Liver (tissue), 9 donors: ENCODE data around the gene DIP2C. TPM values are rescaled to one million over a fixed set of nuclear protein-coding genes. Genes with fewer than 3 reads are reported as not detected.

Experiments used
- DNase-seq: peaks from one replicate; pipeline ENCODE4 v3.0.0-alpha.2; 2017; ENCODE audit warnings: low spot score
- H3K27ac ChIP-seq, 2 donors: one replicate each; pipeline ENCODE4 v1.7.0; 2013; ENCODE audit warnings: inconsistent platforms in 2 of 2, low read length in 2 of 2, control low read depth in 1 of 2, low read depth in 1 of 2, mild to moderate bottlenecking in 1 of 2
- H3K27me3 ChIP-seq, 4 donors: one replicate each; pipeline versions ENCODE4 v1.6.1 to v1.7.0; 2013; ENCODE audit warnings: low read length in 3 of 4, inconsistent platforms in 1 of 4, mild to moderate bottlenecking in 1 of 4, moderate library complexity in 1 of 4; ENCODE audit not compliant: control insufficient read depth in 4 of 4, insufficient read depth in 4 of 4
- H3K36me3 ChIP-seq, 4 donors: one replicate each; pipeline versions ENCODE4 v1.6.1 to v1.7.0; 2013; ENCODE audit warnings: low read length in 3 of 4, mild to moderate bottlenecking in 3 of 4, low read depth in 1 of 4, moderate library complexity in 1 of 4; ENCODE audit not compliant: control insufficient read depth in 4 of 4, insufficient read depth in 3 of 4
- H3K4me1 ChIP-seq, 4 donors: one replicate each; pipeline versions ENCODE4 v1.6.1 to v1.7.0; 2013; ENCODE audit warnings: low read length in 3 of 4, mild to moderate bottlenecking in 3 of 4, moderate library complexity in 1 of 4; ENCODE audit not compliant: control insufficient read depth in 4 of 4, insufficient read depth in 4 of 4
- H3K4me3 ChIP-seq, 3 donors: one replicate each; pipeline versions ENCODE4 v1.6.1 to v1.7.0; 2013; ENCODE audit warnings: low read length in 3 of 3, control low read depth in 1 of 3, low read depth in 1 of 3, mild to moderate bottlenecking in 1 of 3
- H3K9ac ChIP-seq, 2 donors: one replicate each; pipeline ENCODE4 v1.7.0; 2013; ENCODE audit warnings: low read length in 2 of 2, mild to moderate bottlenecking in 2 of 2, moderate library complexity in 2 of 2, control low read depth in 1 of 2, low read depth in 1 of 2
- H3K9me3 ChIP-seq, 4 donors: one replicate each; pipeline versions ENCODE4 v1.6.1 to v1.7.0; 2013; ENCODE audit warnings: low read length in 3 of 4; ENCODE audit not compliant: control insufficient read depth in 4 of 4
- EGR1 ChIP-seq, 2 donors: IDR thresholded peaks; 2 replicates each; pipeline ENCODE4 v1.6.1; 2016 to 2018; ENCODE audit warnings: antibody characterized with exemption in 2 of 2, low read depth in 2 of 2
- FOXA1 ChIP-seq: IDR thresholded peaks from 2 replicates; pipeline ENCODE4 v1.6.1; 2016; ENCODE audit warnings: antibody characterized with exemption
- FOXA2 ChIP-seq: IDR thresholded peaks from 2 replicates; pipeline ENCODE4 v1.6.1; 2016; ENCODE audit warnings: antibody characterized with exemption
- GABPA ChIP-seq, 2 donors: IDR thresholded peaks in 1 of 2; conservative IDR thresholded peaks in 1 of 2; 2 replicates each; pipeline ENCODE4 v1.6.1; 2016; ENCODE audit warnings: antibody characterized with exemption in 2 of 2, mild to moderate bottlenecking in 1 of 2, moderate library complexity in 1 of 2
- HNF4A ChIP-seq, 2 donors: conservative IDR thresholded peaks; 2 replicates each; pipeline ENCODE4 v1.6.1; 2016; ENCODE audit warnings: antibody characterized with exemption in 2 of 2, mild to moderate bottlenecking in 2 of 2
- HNF4G ChIP-seq: IDR thresholded peaks from 2 replicates; pipeline ENCODE4 v1.6.1; 2016; ENCODE audit warnings: antibody characterized with exemption
- JUND ChIP-seq, 2 donors: IDR thresholded peaks; 2 replicates each; pipeline ENCODE4 v1.6.1; 2016; ENCODE audit warnings: antibody characterized with exemption in 2 of 2
- NR2F2 ChIP-seq: IDR thresholded peaks from 2 replicates; pipeline ENCODE4 v1.6.1; 2016; ENCODE audit warnings: antibody characterized with exemption
- RAD21 ChIP-seq, 2 donors: IDR thresholded peaks; 2 replicates each; pipeline ENCODE4 v1.6.1; 2016; ENCODE audit warnings: antibody characterized with exemption in 2 of 2, mild to moderate bottlenecking in 2 of 2
- RXRA ChIP-seq, 2 donors: IDR thresholded peaks; 2 replicates each; pipeline ENCODE4 v1.6.1; 2017 to 2018; ENCODE audit warnings: antibody characterized with exemption in 2 of 2, mild to moderate bottlenecking in 1 of 2
- TAF1 ChIP-seq: conservative IDR thresholded peaks from 2 replicates; pipeline ENCODE4 v1.6.1; 2016; ENCODE audit warnings: antibody characterized with exemption, mild to moderate bottlenecking
- YY1 ChIP-seq: IDR thresholded peaks from 2 replicates; pipeline ENCODE4 v1.6.1; 2016; ENCODE audit warnings: antibody characterized with exemption, mild to moderate bottlenecking
- WGBS: extraction: QIAGEN DNeasy Blood & Tissue Kit; methylation state at CpG from one replicate; pipeline ENCODE4 v1.1.7; 2013; 5-methylcytosine and 5-hydroxymethylcytosine counted together
- polyA plus RNA-seq, 2 donors: library from polyadenylated mRNA; stranded (reverse) in 1 of 2; unstranded in 1 of 2; fragments of 200-250 nt in 1 of 2; fragments of >200 nt in 1 of 2; fragmentation: Nextera tagmentation in 1 of 2; extraction: Ambion mirVana in 1 of 2; gene quantifications; one replicate each; pipeline versions ENCODE4 v1.2.1 to v1.2.3, GENCODE V29; 2013 to 2015
- total RNA-seq, 2 donors: library from RNA; depleted of rRNA; stranded (reverse); fragments of >200 nt; gene quantifications; one replicate each; pipeline ENCODE4 v1.2.3, GENCODE V29; 2014
- TF ChIP-seq, protein P1 (sequence below): fragments of 150-350 bp; IDR thresholded peaks from 2 replicates; pipeline ENCODE4 v1.5.1; 2017; ENCODE audit warnings: improper control_type of control experiment, low read depth, low read length; ENCODE audit not compliant: missing input control
- TF ChIP-seq, protein P2 (sequence below): IDR thresholded peaks from 2 replicates; pipeline ENCODE4 v1.6.1; 2016; ENCODE audit warnings: antibody characterized with exemption, mild to moderate bottlenecking
- TF ChIP-seq, protein P3 (sequence below): IDR thresholded peaks from 2 replicates; pipeline ENCODE4 v1.6.1; 2016; ENCODE audit warnings: antibody characterized with exemption
- TF ChIP-seq, protein P4 (sequence below): IDR thresholded peaks from 2 replicates; pipeline ENCODE4 v1.6.1; 2016; ENCODE audit warnings: antibody characterized with exemption
- TF ChIP-seq, protein P5 (sequence below): IDR thresholded peaks from 2 replicates; pipeline ENCODE4 v1.6.1; 2016; ENCODE audit warnings: antibody characterized with exemption
- donor health status: healthy.
- donor health status: healthy.
- donor health status: healthy.
- donor health status: healthy.
- donor health status: healthy.

Gene DIP2C
- total and polyA plus RNA-seq, 4 donors, result 4.2 to 12.2 (median 5.7) TPM

DNA sequence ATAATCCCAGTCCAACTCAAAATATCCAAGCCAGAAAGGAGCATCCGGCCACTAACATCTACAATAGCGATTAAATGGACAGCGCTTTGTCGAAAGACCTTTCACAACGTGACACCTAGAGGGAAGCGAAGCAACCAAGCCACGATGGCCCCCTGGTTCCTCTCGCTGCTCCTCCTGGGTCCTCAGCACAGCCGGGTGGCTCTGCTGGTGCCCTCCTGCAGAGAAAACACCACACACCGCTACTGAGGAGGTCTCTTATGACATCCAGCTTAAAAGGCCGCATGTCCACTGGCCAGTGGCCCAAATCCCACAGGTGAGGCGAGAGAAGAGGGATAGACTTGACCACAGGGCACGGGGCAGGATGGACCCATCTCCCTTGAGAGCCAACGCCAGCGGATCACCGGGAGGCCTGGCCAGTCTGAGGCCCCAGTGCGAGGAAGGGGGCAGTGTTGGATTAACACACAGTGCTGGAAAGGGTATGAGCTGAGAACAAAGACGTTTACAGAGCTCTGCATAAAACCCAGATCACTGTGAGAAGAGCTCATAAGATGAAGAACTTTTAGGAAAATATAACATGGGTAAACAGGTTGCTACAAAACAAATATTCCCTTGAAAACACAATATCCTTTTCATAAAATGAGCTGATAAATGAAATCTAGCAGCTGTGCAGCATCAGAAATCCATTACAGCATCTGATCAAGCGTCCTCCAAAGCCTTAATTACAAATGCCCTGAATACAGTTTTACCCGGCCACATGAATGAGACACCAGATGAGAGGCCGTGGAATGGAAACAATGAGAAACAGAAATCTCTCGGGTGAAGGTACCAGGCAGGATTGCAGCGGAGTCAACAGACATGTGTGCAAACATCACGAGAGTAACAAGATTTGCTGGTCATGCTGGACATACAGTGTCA, 236.7 kb downstream of the DIP2C start:
- Histone ChIP-seq H3K4me3 (no peak overlapping the region), H3K27me3 (no peaks in the 10 kb centered on the region), H3K4me1 (no peaks in the 10 kb centered on the region), H3K9ac (no peak overlapping the region), H3K27ac (no peak overlapping the region), H3K9me3 (no peaks in the 10 kb centered on the region), H3K36me3 (no peaks in the 10 kb centered on the region)
- WGBS, result 96% methylated on average over 24 of the region's 24 CpGs
- TF ChIP-seq, protein P1, sequence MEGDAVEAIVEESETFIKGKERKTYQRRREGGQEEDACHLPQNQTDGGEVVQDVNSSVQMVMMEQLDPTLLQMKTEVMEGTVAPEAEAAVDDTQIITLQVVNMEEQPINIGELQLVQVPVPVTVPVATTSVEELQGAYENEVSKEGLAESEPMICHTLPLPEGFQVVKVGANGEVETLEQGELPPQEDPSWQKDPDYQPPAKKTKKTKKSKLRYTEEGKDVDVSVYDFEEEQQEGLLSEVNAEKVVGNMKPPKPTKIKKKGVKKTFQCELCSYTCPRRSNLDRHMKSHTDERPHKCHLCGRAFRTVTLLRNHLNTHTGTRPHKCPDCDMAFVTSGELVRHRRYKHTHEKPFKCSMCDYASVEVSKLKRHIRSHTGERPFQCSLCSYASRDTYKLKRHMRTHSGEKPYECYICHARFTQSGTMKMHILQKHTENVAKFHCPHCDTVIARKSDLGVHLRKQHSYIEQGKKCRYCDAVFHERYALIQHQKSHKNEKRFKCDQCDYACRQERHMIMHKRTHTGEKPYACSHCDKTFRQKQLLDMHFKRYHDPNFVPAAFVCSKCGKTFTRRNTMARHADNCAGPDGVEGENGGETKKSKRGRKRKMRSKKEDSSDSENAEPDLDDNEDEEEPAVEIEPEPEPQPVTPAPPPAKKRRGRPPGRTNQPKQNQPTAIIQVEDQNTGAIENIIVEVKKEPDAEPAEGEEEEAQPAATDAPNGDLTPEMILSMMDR, result no peak
- TF ChIP-seq, protein P2, sequence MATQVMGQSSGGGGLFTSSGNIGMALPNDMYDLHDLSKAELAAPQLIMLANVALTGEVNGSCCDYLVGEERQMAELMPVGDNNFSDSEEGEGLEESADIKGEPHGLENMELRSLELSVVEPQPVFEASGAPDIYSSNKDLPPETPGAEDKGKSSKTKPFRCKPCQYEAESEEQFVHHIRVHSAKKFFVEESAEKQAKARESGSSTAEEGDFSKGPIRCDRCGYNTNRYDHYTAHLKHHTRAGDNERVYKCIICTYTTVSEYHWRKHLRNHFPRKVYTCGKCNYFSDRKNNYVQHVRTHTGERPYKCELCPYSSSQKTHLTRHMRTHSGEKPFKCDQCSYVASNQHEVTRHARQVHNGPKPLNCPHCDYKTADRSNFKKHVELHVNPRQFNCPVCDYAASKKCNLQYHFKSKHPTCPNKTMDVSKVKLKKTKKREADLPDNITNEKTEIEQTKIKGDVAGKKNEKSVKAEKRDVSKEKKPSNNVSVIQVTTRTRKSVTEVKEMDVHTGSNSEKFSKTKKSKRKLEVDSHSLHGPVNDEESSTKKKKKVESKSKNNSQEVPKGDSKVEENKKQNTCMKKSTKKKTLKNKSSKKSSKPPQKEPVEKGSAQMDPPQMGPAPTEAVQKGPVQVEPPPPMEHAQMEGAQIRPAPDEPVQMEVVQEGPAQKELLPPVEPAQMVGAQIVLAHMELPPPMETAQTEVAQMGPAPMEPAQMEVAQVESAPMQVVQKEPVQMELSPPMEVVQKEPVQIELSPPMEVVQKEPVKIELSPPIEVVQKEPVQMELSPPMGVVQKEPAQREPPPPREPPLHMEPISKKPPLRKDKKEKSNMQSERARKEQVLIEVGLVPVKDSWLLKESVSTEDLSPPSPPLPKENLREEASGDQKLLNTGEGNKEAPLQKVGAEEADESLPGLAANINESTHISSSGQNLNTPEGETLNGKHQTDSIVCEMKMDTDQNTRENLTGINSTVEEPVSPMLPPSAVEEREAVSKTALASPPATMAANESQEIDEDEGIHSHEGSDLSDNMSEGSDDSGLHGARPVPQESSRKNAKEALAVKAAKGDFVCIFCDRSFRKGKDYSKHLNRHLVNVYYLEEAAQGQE, result no peak
- TF ChIP-seq FOXA2 (no peak), NR2F2 (no peak), RXRA (IDR thresholded peaks at IDR 0.05) (no peak), RAD21 (IDR thresholded peaks at IDR 0.05) (no peak), GABPA (IDR thresholded peaks at IDR 0.05 in 1 of 2, conservative IDR thresholded peaks at IDR 0.05 in 1 of 2) (no peak), JUND (IDR thresholded peaks at IDR 0.05) (no peak), YY1 (no peak), HNF4G (no peak), TAF1 (no peak), EGR1 (IDR thresholded peaks at IDR 0.05; ENCODE audit: low read depth in 2 of 2) (no peak), FOXA1 (no peak), HNF4A (conservative IDR thresholded peaks at IDR 0.05) (no peak)
- TF ChIP-seq, protein P3, sequence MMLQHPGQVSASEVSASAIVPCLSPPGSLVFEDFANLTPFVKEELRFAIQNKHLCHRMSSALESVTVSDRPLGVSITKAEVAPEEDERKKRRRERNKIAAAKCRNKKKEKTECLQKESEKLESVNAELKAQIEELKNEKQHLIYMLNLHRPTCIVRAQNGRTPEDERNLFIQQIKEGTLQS, result no peak
- TF ChIP-seq, protein P4, sequence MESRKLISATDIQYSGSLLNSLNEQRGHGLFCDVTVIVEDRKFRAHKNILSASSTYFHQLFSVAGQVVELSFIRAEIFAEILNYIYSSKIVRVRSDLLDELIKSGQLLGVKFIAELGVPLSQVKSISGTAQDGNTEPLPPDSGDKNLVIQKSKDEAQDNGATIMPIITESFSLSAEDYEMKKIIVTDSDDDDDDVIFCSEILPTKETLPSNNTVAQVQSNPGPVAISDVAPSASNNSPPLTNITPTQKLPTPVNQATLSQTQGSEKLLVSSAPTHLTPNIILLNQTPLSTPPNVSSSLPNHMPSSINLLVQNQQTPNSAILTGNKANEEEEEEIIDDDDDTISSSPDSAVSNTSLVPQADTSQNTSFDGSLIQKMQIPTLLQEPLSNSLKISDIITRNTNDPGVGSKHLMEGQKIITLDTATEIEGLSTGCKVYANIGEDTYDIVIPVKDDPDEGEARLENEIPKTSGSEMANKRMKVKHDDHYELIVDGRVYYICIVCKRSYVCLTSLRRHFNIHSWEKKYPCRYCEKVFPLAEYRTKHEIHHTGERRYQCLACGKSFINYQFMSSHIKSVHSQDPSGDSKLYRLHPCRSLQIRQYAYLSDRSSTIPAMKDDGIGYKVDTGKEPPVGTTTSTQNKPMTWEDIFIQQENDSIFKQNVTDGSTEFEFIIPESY, result no peak
- TF ChIP-seq, protein P5, sequence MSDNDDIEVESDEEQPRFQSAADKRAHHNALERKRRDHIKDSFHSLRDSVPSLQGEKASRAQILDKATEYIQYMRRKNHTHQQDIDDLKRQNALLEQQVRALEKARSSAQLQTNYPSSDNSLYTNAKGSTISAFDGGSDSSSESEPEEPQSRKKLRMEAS, result no peak
- DNase-seq, result no peak
